DOHH2 (cell line): Measurements from ENCODE around the gene IGF1R.
A peak's percentile ranks its signal among the peaks of the same experiment; 100 is the strongest.

Experiments used
- H3F3A ChIP-seq: fragments of 200-600 bp; sonication (generic), shearing (Covaris generic); 2 replicates; pipeline ENCODE4 v1.6.0; 2016; ENCODE audit warnings: antibody characterized with exemption, mild to moderate bottlenecking; ENCODE audit not compliant: control insufficient read depth, insufficient read depth
- H3K27ac ChIP-seq: fragments of 200-600 bp; sonication (generic); 2 replicates; pipeline ENCODE4 v1.5.1; 2014; ENCODE audit warnings: low read depth, mild to moderate bottlenecking, low read length, moderate library complexity
- H3K27me3 ChIP-seq: fragments of 200-600 bp; sonication (generic); 2 replicates; pipeline ENCODE4 v1.6.1; 2014; ENCODE audit warnings: mild to moderate bottlenecking, low read length, mixed read lengths; ENCODE audit not compliant: control insufficient read depth
- H3K36me3 ChIP-seq: fragments of 200-600 bp; sonication (generic); 2 replicates; pipeline ENCODE4 v1.6.1; 2014; ENCODE audit warnings: mild to moderate bottlenecking, low read length, moderate library complexity, mixed read lengths; ENCODE audit not compliant: control insufficient read depth
- H3K4me1 ChIP-seq: fragments of 200-600 bp; sonication (generic); 2 replicates; pipeline ENCODE4 v1.6.1; 2014; ENCODE audit warnings: mild to moderate bottlenecking, low read length, mixed read lengths; ENCODE audit not compliant: control insufficient read depth
- H3K4me2 ChIP-seq: fragments of 200-600 bp; sonication (generic); 2 replicates; pipeline ENCODE4 v1.6.0; 2014; ENCODE audit warnings: mild to moderate bottlenecking, low read length, moderate library complexity
- H3K4me3 ChIP-seq: fragments of 200-600 bp; sonication (generic); 2 replicates; pipeline ENCODE4 v1.5.1; 2014; ENCODE audit warnings: mild to moderate bottlenecking, low read length, mixed read lengths
- H3K79me2 ChIP-seq: fragments of 200-600 bp; sonication (generic); 2 replicates; pipeline ENCODE4 v1.6.1; 2014; ENCODE audit warnings: mild to moderate bottlenecking, low read length, mixed read lengths; ENCODE audit not compliant: control insufficient read depth
- H3K9me2 ChIP-seq: fragments of 200-600 bp; sonication (generic); replicated peaks from 2 replicates; pipeline ENCODE4 v1.6.1; 2014; ENCODE audit warnings: mild to moderate bottlenecking, low read length, mixed read lengths; ENCODE audit not compliant: control insufficient read depth
- H3K9me3 ChIP-seq: fragments of 200-600 bp; sonication (generic); 2 replicates; pipeline ENCODE4 v1.6.1; 2014; ENCODE audit warnings: antibody characterized with exemption, low read length, mixed read lengths; ENCODE audit not compliant: control insufficient read depth, insufficient read depth
- H4K20me1 ChIP-seq: fragments of 200-600 bp; sonication (generic); 2 replicates; pipeline ENCODE4 v1.6.0; 2014; ENCODE audit warnings: low read depth, mild to moderate bottlenecking, antibody characterized with exemption, low read length, moderate library complexity; ENCODE audit not compliant: control insufficient read depth, insufficient read depth
- CTCF ChIP-seq: fragments of 200-600 bp; sonication (generic); IDR thresholded peaks from one replicate; pipeline ENCODE4 v1.5.1; 2014; ENCODE audit warnings: antibody characterized with exemption, mild to moderate bottlenecking, low read depth, low read length; ENCODE audit not compliant: poor library complexity, severe bottlenecking
- EZH2phosphoT487 ChIP-seq: fragments of 200-600 bp; sonication (generic); IDR thresholded peaks from 2 replicates; pipeline ENCODE4 v1.6.1; 2017; ENCODE audit warnings: borderline replicate concordance, mild to moderate bottlenecking, antibody characterized with exemption, low read length, moderate library complexity, mixed read lengths

The IGF1R gene

GRCh38 chr15:98774756-98775497 is 126.6 kb downstream of the IGF1R start:
- Histone ChIP-seq H4K20me1 (peaks cover 25% of the 10 kb centered on the region; the same call in 1 of the 2 replicates), H3F3A (no peaks in the 10 kb centered on the region), H3K79me2 (peaks cover 4% of the 10 kb centered on the region; the same call in 1 of the 2 replicates), H3K27ac (no peak overlapping the region), H3K9me3 (no peaks in the 10 kb centered on the region), H3K36me3 (no peaks in the 10 kb centered on the region), H3K4me3 (no peak overlapping the region), H3K27me3 (peaks cover 24% of the 10 kb centered on the region), H3K4me2 (no peak overlapping the region), H3K4me1 (peaks cover 22% of the 10 kb centered on the region), H3K9me2 (no peaks in the 10 kb centered on the region)
- TF ChIP-seq CTCF (no peak), EZH2phosphoT487 (no peak)

- Histone ChIP-seq H3K4me1 (peaks cover 22% of the 10 kb centered on the region), H3K27me3 (peaks cover 22% of the 10 kb centered on the region)
These were observed 127.3 kb downstream of the IGF1R start for GRCh38 chr15:98775498-98776230.

GRCh38 chr15:98776607-98777281 is 128.4 kb downstream of the IGF1R start:
- Histone ChIP-seq H3K4me2 (0 out of 2 replicates have a peak overlapping the region, but pooled peaks have one; percentile 8), H3K27ac (no peak overlapping the region), H3K4me1 (peaks cover 26% of the 10 kb centered on the region)

More at GRCh38 chr15:98775498-98776230, 127.3 kb downstream of the IGF1R start:
- Histone ChIP-seq H3K27ac (no peak overlapping the region), H3F3A (no peaks in the 10 kb centered on the region), H3K9me3 (no peaks in the 10 kb centered on the region), H3K9me2 (no peaks in the 10 kb centered on the region), H3K36me3 (no peaks in the 10 kb centered on the region), H3K79me2 (peaks cover 4% of the 10 kb centered on the region; the same call in 1 of the 2 replicates), H4K20me1 (peaks cover 18% of the 10 kb centered on the region; the same call in 1 of the 2 replicates), H3K4me3 (no peak overlapping the region), H3K4me2 (no peak overlapping the region)
- TF ChIP-seq CTCF = no peak
- no peak for TF ChIP-seq EZH2phosphoT487

More at GRCh38 chr15:98776607-98777281, 128.4 kb downstream of the IGF1R start:
- 0 out of 2 replicates have a peak, but pooled peaks cover 12% of the 10 kb centered on the region for H4K20me1 ChIP-seq
- peaks cover 4% of the 10 kb centered on the region; the same call in 1 of the 2 replicates for H3K79me2 ChIP-seq
- peaks cover 19% of the 10 kb centered on the region for H3K27me3 ChIP-seq
- no peak overlapping the region for H3K4me3 ChIP-seq
- no peaks in the 10 kb centered on the region for H3K9me3 ChIP-seq
- H3F3A ChIP-seq = no peaks in the 10 kb centered on the region
- TF ChIP-seq CTCF (no peak), EZH2phosphoT487 (no peak)
- no peaks in the 10 kb centered on the region for H3K9me2 ChIP-seq
- no peaks in the 10 kb centered on the region for H3K36me3 ChIP-seq
